K562 (cell line): ENCODE data around the gene CELSR1. TPM values are rescaled to one million over a fixed set of nuclear protein-coding genes. Genes with fewer than 3 reads are reported as not detected.

Experiments used
- ATAC-seq: fragments of 200-7000 bp; cut with Tn5 transposase; 3 replicates; pipeline ENCODE4 v1.9.1; 2020; ENCODE audit warnings: moderate library complexity
- BruUV-seq: library from RNA; stranded (reverse); fragments of 400-500 nt; replicated peaks from 2 replicates; lab custom pipeline; 2021; lab: Mats Ljungman, UMichigan
- CTCF ChIA-PET: fragments of 300-600 bp; formaldehyde crosslinking; extraction: SDS; loops from one replicate; lab custom pipeline; 2021; ENCODE audit warnings: low intra/inter-chr PET ratio; lab: Yijun Ruan, JAX
- POLR2A ChIA-PET: fragments of 300-600, 350-650 bp; sonication (Branson Sonifier 250); formaldehyde crosslinking; extraction: SDS; loops from one replicate; lab custom pipeline; 2021; ENCODE audit warnings: antibody characterized with exemption, inconsistent platforms; lab: Yijun Ruan, JAX
- DNase-seq, 4 experiments: peaks; one replicate each; pipeline versions ENCODE4 v3.0.0 to v3.0.0-alpha.2; 2011 to 2018; ENCODE audit warnings: low spot score in 3 of 4, mixed read lengths in 3 of 4; ENCODE audit errors: extremely low read depth in 1 of 4
- FAIRE-seq: peaks from 2 replicates; lab custom pipeline; 2011; peaks lifted over from hg19 to GRCh38; lab: Jason Lieb, UNC
- H2AFZ ChIP-seq: 2 replicates; pipeline ENCODE4 v1.6.0; 2011; ENCODE audit warnings: low read depth, low read length, control low read depth, inconsistent platforms
- H3K27ac ChIP-seq: fragments of 200-600 bp; 3 replicates; pipeline ENCODE4 v1.8.0; 2011; ENCODE audit warnings: low read depth, mild to moderate bottlenecking, control low read depth, inconsistent platforms, low read length, moderate library complexity, mixed read lengths; ENCODE audit errors: extremely low read depth
- H3K27me3 ChIP-seq, 2 experiments: fragments of 300-600 bp in 1 of 2; 2 replicates in 1 of 2; 3 replicates in 1 of 2; pipeline versions ENCODE4 v1.6.0 to v1.8.0; 2011; ENCODE audit warnings: inconsistent platforms in 2 of 2, low read length in 2 of 2, mild to moderate bottlenecking in 1 of 2, mixed read lengths in 1 of 2, moderate library complexity in 1 of 2; ENCODE audit not compliant: control insufficient read depth in 2 of 2, insufficient read depth in 2 of 2
- H3K36me3 ChIP-seq: fragments of 300-600 bp; 3 replicates; pipeline ENCODE4 v1.8.0; 2011; ENCODE audit warnings: mild to moderate bottlenecking, low read length, inconsistent platforms; ENCODE audit not compliant: control insufficient read depth, insufficient read depth
- H3K4me1 ChIP-seq, 2 experiments: fragments of 200-600 bp in 1 of 2; replicated peaks in 1 of 2; 2 replicates in 1 of 2; 3 replicates in 1 of 2; pipeline versions ENCODE4 v1.5.1 to v1.8.0; 2011; ENCODE audit warnings: inconsistent platforms in 2 of 2, low read length in 2 of 2, mild to moderate bottlenecking in 1 of 2, mixed read lengths in 1 of 2, moderate library complexity in 1 of 2; ENCODE audit not compliant: control insufficient read depth in 2 of 2, insufficient read depth in 2 of 2
- H3K4me2 ChIP-seq: 2 replicates; pipeline ENCODE4 v1.6.1; 2011; ENCODE audit warnings: low read length, control low read depth, inconsistent platforms, mixed read lengths; ENCODE audit not compliant: insufficient read depth
- H3K4me3 ChIP-seq: fragments of 200-600 bp; sonication (generic), shearing (Covaris generic); 2 replicates; pipeline ENCODE4 v1.5.1; 2016; ENCODE audit warnings: control low read depth, inconsistent platforms
- H3K79me2 ChIP-seq: fragments of 200-600 bp; 3 replicates; pipeline ENCODE4 v1.8.0; 2011; ENCODE audit warnings: low read length, inconsistent platforms; ENCODE audit not compliant: control insufficient read depth, insufficient read depth
- H3K9ac ChIP-seq, 2 experiments: 2 replicates each; pipeline versions ENCODE4 v1.6.0 to v1.6.1; 2011; ENCODE audit warnings: low read depth in 2 of 2, low read length in 2 of 2, control low read depth in 1 of 2, inconsistent platforms in 1 of 2, mild to moderate bottlenecking in 1 of 2, mixed read lengths in 1 of 2; ENCODE audit not compliant: insufficient read depth in 1 of 2
- H3K9me1 ChIP-seq: one replicate; pipeline ENCODE4 v1.6.0; 2011; ENCODE audit warnings: inconsistent platforms, mild to moderate bottlenecking, low read length, moderate library complexity; ENCODE audit not compliant: control insufficient read depth, insufficient read depth
- H3K9me3 ChIP-seq: replicated peaks from 2 replicates; pipeline ENCODE4 v1.5.1; 2011; ENCODE audit warnings: low read depth, low read length, inconsistent platforms; ENCODE audit not compliant: control insufficient read depth, insufficient read depth
- H4K20me1 ChIP-seq: replicated peaks from 2 replicates; pipeline ENCODE4 v1.6.1; 2011; ENCODE audit warnings: low read length, inconsistent platforms, mixed read lengths; ENCODE audit not compliant: control insufficient read depth, insufficient read depth
- C11orf30 ChIP-seq: fragments of 450-650 bp; IDR thresholded peaks from 2 replicates; pipeline ENCODE4 v1.6.1; 2016; ENCODE audit warnings: low read depth, mild to moderate bottlenecking
- GATA2 ChIP-seq: sonication (generic); formaldehyde crosslinking; IDR thresholded peaks from 2 replicates; pipeline ENCODE4 v1.4.0; 2020; ENCODE audit warnings: mild to moderate bottlenecking, missing genetic modification reagents
- MAFF ChIP-seq: IDR thresholded peaks from 2 replicates; pipeline ENCODE4 v1.6.1; 2012; ENCODE audit warnings: low read length, improper control_type of control experiment
- MAFG ChIP-seq: fragments of 450-650 bp; conservative IDR thresholded peaks from 2 replicates; pipeline ENCODE4 v1.6.1; 2016; ENCODE audit warnings: missing genetic modification characterization, missing compliant biosample characterization
- MAFK ChIP-seq: IDR thresholded peaks from 2 replicates; pipeline ENCODE4 v1.6.1; 2011; ENCODE audit warnings: low read length, improper control_type of control experiment
- NFE2 ChIP-seq: IDR thresholded peaks from 2 replicates; pipeline ENCODE4 v1.6.1; 2014; ENCODE audit warnings: antibody characterized with exemption, low read depth
- SREBF1 ChIP-seq: fragments of 150-350 bp; IDR thresholded peaks from 2 replicates; pipeline ENCODE4 v1.6.1; 2014; ENCODE audit warnings: antibody characterized with exemption, low read depth, low read length, borderline replicate concordance
- VEZF1 ChIP-seq: fragments of 200-800 bp; sonication (Bioruptor generic); IDR thresholded peaks from 2 replicates; pipeline ENCODE4 v1.6.1; 2017; ENCODE audit warnings: missing genetic modification characterization, missing compliant biosample characterization
- ZNF316 ChIP-seq: fragments of 450-650 bp; IDR thresholded peaks from 2 replicates; pipeline ENCODE4 v1.6.1; 2016
- WGBS: fragments of 100-300 bp; shearing (Covaris generic); methylation state at CpG from one replicate; pipeline ENCODE4 v1.1.6; 2016; ENCODE audit warnings: low coverage, mixed read lengths; ENCODE audit not compliant: insufficient coverage; ENCODE audit errors: missing lambda C conversion rate; 5-methylcytosine and 5-hydroxymethylcytosine counted together
- in situ Hi-C: fragments of 300-500 bp; cut with MboI; formaldehyde crosslinking; loops from 4 replicates; pipeline ENCODE4 v1.15.0; 2018; ENCODE audit warnings: inconsistent platforms, mixed read lengths
- intact Hi-C: fragments of 100-400 bp; cut with micrococcal nuclease; formaldehyde crosslinking; loops from 2 replicates; pipeline ENCODE4 v1.14.2; 2022
- polyA plus RNA-seq, 8 experiments: library from polyadenylated mRNA; depleted of rRNA in 4 of 8; stranded (reverse) in 5 of 8; unstranded in 3 of 8; fragments of >200 nt; fragmentation: Nextera tagmentation in 2 of 8; fragmentation: Illumina TruSeq in 1 of 8; extraction: Ambion mirVana in 2 of 8; extraction: Trizol in 1 of 8; gene quantifications; 2 replicates each; pipeline versions ENCODE4 v1.2.1 to v1.2.3, GENCODE V29; 2011 to 2014; ENCODE audit warnings: inconsistent platforms in 1 of 8, missing spikeins in 1 of 8
- total RNA-seq, 7 experiments: library from RNA; depleted of rRNA in 6 of 7; stranded (reverse); fragments of >200 nt in 6 of 7; fragmentation: Illumina TruSeq in 2 of 7; extraction: Trizol in 2 of 7; gene quantifications; 2 replicates each; pipeline versions ENCODE4 v1.2.1 to v1.2.3, GENCODE V29; 2011 to 2021; ENCODE audit warnings: low replicate concordance in 1 of 7

Gene CELSR1
- total and polyA plus RNA-seq, 9 of the 15 experiments (the other 6 are each of a cell fraction or from before 2014, with no cell fraction given) = under 0.01 to 0.09 TPM; not detected in 7

GRCh38 chr22:46479046-46479445 lies 58.4 kb downstream of the CELSR1 start:
- intact Hi-C loops = no loop called here
- H4K20me1 ChIP-seq = no peaks in the 10 kb centered on the region
- ChIA-PET POLR2A (interaction anchor here (0.7 to 1.1 kb wide), 3 partner anchors 10 to 49 kb away, joined by 3 read pairs; no protein-coding TSS in a partner anchor), CTCF (no interaction called here)
- ATAC-seq (no peak), FAIRE-seq (no peak), DNase-seq (no peak)
- WGBS = 7% methylated on average over 6 of the region's 16 CpGs
- no peaks in the 10 kb centered on the region for H3K79me2 ChIP-seq
- H3K4me3 ChIP-seq = no peak overlapping the region
- H3K36me3 ChIP-seq = no peaks in the 10 kb centered on the region
- no peak overlapping the region for H3K4me2 ChIP-seq
- TF ChIP-seq SREBF1 = no peak
- TF ChIP-seq VEZF1 = no peak
- peak; percentile 51; the same call in 1 of the 2 replicates for TF ChIP-seq NFE2
- peak; percentile 74 for TF ChIP-seq MAFG (tag)
- TF ChIP-seq MAFF = 0 out of 2 replicates have a peak, but pooled peaks have one; percentile 18
- TF ChIP-seq GATA2 (CRISPR knock-in tag) = no peak
- peak; percentile 75 for TF ChIP-seq C11orf30
- peak; percentile 35; the same call in 1 of the 2 replicates for TF ChIP-seq MAFK
- TF ChIP-seq ZNF316 = peak; percentile 83
- H3K9ac ChIP-seq = no peak overlapping the region
- no peak overlapping the region for H2AFZ ChIP-seq
- H3K4me1 ChIP-seq = peaks cover 0 to 6% of the 10 kb centered on the region in 2 experiments; a peak in 2 of 5 replicates
- H3K9me3 ChIP-seq = no peaks in the 10 kb centered on the region
- in situ Hi-C loops = no loop called here
- no peak overlapping the region for H3K27ac ChIP-seq
- H3K27me3 ChIP-seq = peaks cover 10 to 44% of the 10 kb centered on the region in 2 experiments
- H3K9me1 ChIP-seq = no peaks in the 10 kb centered on the region
- no TSS peak for BruUV-seq
